Stomach smooth muscle (tissue), 2 donors: Measurements from ENCODE around the gene CEP72.

Experiments used
- H3K27ac ChIP-seq: one replicate; pipeline ENCODE4 v1.7.0; 2013; ENCODE audit warnings: mild to moderate bottlenecking, low read length, inconsistent platforms
- H3K27me3 ChIP-seq, 2 donors: one replicate each; pipeline ENCODE4 v1.7.0; 2013; ENCODE audit warnings: low read length in 2 of 2; ENCODE audit not compliant: insufficient read depth in 2 of 2, control insufficient read depth in 1 of 2
- H3K36me3 ChIP-seq, 2 donors: one replicate each; pipeline ENCODE4 v1.7.0; 2013; ENCODE audit warnings: low read length in 2 of 2; ENCODE audit not compliant: control insufficient read depth in 2 of 2, insufficient read depth in 2 of 2
- H3K4me1 ChIP-seq: one replicate; pipeline ENCODE4 v1.7.0; 2013; ENCODE audit warnings: low read length; ENCODE audit not compliant: control insufficient read depth, insufficient read depth
- H3K4me3 ChIP-seq, 2 donors: one replicate each; pipeline ENCODE4 v1.7.0; 2013; ENCODE audit warnings: low read length in 2 of 2
- H3K9ac ChIP-seq, 2 donors: one replicate each; pipeline ENCODE4 v1.7.0; 2013; ENCODE audit warnings: low read length in 2 of 2, mild to moderate bottlenecking in 1 of 2
- H3K9me3 ChIP-seq, 2 donors: one replicate each; pipeline ENCODE4 v1.7.0; 2013; ENCODE audit warnings: low read length in 2 of 2; ENCODE audit not compliant: control insufficient read depth in 2 of 2
- donor health status: healthy.
- donor health status: Pancreatic carcinoma.

The CEP72 gene

DNA sequence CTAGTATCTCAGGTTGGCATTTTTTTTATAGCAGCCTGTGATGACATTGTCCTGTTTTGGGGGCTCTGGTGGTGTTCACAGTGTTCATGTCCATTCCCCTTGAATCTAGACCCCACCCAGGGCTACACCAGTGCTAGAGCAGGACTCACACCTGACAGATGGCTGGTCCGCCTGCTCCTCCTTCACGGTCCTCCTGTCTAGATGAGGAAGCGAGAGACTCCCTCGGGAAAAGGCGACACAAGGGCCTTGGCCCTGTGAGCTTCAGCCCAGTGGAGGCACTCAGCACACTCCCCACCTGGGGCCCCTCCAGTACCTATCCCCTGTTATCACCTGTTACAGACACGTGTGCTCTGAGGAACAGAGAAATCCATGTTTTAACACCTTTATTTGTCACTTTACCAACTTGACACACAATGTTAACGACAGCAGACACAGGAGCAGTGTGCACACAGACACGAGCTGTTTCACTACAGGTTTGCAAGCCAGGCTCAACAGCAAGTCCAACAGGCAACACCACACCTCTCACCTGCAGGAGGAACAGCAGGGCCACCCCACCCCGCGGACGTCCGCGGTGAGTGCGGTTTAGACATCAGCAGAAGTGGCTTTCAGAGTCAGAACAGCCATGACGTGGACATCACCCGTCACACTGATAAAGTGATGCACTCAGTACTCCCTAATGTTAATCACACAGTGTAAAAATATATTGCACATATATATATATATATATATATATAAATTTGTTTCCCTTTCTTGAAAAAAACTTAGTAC is 47.5 kb downstream of the CEP72 start:
- no peaks in the 10 kb centered on the region for H3K4me1 ChIP-seq
- H3K9ac ChIP-seq, result no peak overlapping the region
- peaks cover 47 to 53% of the 10 kb centered on the region in 2 donors for H3K36me3 ChIP-seq
- H3K4me3 ChIP-seq, result no peak overlapping the region
- H3K9me3 ChIP-seq, result peaks cover 0 to 8% of the 10 kb centered on the region in 2 donors
- H3K27me3 ChIP-seq, result no peaks in the 10 kb centered on the region
- H3K27ac ChIP-seq, result no peak overlapping the region

DNA sequence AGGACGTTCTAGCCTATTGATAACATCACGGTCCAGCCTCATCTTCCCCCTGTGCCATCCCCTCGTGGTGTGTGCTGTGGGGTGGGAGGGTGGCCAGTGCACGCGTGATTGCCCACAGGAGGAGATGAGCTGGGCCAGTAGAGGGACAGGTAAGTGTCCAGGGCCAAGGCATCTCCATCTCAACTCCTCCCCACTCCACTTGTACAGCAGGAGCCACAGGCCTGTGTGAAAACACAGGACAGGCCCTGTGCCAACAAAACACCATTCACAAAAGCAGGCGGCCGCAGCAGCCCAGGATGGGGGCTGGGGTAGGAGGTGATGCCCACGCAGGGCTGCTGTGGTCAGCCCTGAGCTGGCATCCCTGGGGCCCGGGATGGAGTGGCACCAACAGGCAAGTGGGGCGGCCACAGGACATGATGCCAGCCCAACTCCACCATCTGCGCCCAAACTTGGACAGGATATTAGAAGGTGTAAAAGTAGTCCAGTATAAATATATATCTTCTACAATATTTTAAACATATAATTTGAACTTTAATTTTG is 48.4 kb downstream of the CEP72 start:
- no peak overlapping the region for H3K4me3 ChIP-seq
- H3K4me1 ChIP-seq, result no peaks in the 10 kb centered on the region
- no peaks in the 10 kb centered on the region for H3K27me3 ChIP-seq
- peaks cover 52 to 59% of the 10 kb centered on the region in 2 donors for H3K36me3 ChIP-seq
- peaks cover 0 to 5% of the 10 kb centered on the region in 2 donors for H3K9me3 ChIP-seq
- H3K9ac ChIP-seq, result no peak overlapping the region
- no peak overlapping the region for H3K27ac ChIP-seq

DNA sequence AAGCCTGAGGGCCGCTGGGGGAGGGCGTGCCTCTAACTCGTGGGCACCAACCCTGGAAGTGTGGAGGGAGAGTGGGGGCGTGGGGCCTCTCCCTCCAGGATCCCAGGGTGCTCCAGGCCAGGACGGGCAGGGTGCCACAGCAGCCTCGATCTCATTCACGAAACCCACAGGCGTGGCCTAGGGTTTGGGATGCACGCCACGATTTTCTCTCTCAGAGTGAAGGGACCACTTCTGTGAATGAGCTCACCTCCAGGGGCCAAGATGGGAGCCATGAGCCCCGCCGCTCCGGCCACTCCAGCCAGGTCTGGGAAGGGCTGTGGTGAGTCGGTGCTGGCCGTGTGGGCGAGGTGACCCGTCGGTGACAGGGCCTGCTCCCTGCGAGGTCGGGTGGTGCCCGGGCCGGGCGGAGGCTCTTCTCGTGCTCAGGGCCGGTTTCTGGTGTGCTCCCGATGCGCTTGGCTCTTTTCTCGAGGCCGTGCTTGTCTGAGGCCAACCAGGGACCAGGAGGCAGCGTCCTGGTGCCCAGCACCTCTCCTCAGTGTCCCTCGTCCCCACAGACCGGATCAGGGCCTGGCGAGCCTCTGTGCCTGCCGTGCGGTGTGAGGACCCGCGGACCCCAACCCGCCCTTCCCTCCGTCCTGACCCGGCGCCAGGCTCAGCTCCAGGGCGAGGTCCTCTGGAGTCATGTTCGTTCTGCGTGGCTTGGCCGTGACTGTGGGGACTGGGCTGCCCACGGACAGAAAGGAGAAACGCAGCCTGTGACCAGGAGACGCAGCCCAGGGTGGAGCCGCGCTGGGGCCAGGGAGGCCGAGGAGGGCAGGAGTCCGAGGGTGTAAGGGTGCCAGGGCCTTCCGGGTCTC is 50.0 kb downstream of the CEP72 start:
- H3K27me3 ChIP-seq, result no peaks in the 10 kb centered on the region
- peaks cover 5% of the 10 kb centered on the region for H3K4me1 ChIP-seq
- H3K4me3 ChIP-seq, result no peak overlapping the region
- no peak overlapping the region for H3K27ac ChIP-seq
- H3K36me3 ChIP-seq, result peaks cover 52 to 59% of the 10 kb centered on the region in 2 donors
- peaks cover 0 to 4% of the 10 kb centered on the region in 2 donors for H3K9me3 ChIP-seq
- no peak overlapping the region for H3K9ac ChIP-seq

DNA sequence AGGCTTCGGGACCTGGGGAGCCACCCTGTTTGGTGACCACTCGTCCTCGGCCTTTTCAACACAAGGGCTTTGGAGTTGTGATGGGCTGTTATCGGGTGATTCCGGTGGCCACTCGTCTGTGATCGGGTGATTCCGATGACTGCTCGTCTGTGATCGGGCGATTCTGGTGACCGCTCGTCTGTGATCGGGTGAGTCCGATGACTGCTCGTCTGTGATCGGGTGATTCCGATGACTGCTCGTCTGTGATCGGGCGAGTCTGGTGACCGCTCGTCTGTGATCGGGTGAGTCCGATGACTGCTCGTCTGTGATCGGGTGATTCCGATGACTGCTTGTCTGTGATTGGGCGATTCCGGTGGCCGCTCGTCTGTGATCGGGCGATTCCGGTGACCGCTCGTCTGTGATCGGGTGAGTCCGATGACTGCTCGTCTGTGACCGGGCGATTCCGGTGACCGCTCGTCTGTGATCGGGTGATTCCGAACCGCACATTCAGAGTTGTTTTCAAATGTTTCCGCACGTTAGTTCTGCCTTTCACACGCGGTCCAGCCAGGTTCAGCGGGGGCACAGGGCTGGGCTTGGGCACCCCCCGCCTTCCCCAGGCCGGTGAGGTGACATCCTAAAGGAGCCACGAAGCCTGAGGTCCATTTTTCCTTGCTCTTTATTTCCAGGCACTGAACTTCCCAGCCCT is 50.8 kb downstream of the CEP72 start:
- peaks cover 47 to 54% of the 10 kb centered on the region in 2 donors for H3K36me3 ChIP-seq
- no peaks in the 10 kb centered on the region for H3K9me3 ChIP-seq
- H3K27ac ChIP-seq, result no peak overlapping the region
- H3K27me3 ChIP-seq, result no peaks in the 10 kb centered on the region
- no peak overlapping the region for H3K9ac ChIP-seq
- H3K4me1 ChIP-seq, result peaks cover 7% of the 10 kb centered on the region
- no peak overlapping the region for H3K4me3 ChIP-seq

DNA sequence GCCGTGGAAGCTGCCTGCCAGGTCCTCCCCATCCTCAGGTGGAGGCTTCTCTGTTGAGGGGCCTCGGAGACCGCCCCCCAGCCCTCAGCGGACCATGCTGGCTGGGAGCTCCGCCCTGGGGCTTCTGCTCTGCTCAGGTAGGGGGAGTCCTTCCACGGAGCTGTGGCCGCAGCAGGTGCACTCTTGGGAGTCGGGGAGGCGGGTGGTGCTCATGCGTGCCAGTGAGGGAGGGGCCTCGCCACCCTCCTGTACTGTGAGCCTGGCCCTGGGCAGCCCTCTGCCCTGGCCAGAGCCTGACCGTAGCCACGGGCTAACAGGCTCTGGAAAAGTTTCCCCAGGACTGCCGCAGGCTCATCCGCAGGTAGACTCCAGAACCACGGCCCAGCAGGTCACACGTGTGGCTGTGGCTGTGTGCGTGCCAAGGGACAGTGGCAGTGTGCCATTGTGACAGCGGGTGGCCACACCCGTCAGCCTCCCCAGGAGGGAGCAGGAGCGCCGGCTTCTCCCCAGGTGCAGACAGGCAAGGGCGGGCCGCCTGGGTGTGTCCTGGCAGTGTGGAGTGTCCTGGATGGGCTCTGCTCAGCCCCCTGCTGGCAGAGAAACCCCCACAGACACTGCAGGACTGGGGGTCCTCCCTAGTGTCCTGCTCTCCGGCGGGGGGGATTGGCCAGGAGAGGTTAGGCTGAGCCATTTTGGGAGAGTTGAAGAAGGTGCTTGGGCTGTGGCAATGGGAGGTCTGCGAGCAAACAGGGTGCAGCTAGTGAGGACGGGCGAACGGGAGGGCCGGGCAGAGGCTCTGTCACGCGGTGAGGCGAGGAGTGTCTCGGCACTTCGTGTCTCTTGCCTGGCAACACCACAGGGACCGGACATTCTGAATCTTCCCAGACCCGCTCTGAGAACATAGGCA is 51.5 kb downstream of the CEP72 start:
- no peak overlapping the region for H3K27ac ChIP-seq
- H3K4me3 ChIP-seq, result no peak overlapping the region
- peaks cover 11% of the 10 kb centered on the region for H3K4me1 ChIP-seq
- H3K36me3 ChIP-seq, result peaks cover 46 to 51% of the 10 kb centered on the region in 2 donors
- H3K9ac ChIP-seq, result no peak overlapping the region
- H3K27me3 ChIP-seq, result no peaks in the 10 kb centered on the region
- H3K9me3 ChIP-seq, result no peaks in the 10 kb centered on the region

DNA sequence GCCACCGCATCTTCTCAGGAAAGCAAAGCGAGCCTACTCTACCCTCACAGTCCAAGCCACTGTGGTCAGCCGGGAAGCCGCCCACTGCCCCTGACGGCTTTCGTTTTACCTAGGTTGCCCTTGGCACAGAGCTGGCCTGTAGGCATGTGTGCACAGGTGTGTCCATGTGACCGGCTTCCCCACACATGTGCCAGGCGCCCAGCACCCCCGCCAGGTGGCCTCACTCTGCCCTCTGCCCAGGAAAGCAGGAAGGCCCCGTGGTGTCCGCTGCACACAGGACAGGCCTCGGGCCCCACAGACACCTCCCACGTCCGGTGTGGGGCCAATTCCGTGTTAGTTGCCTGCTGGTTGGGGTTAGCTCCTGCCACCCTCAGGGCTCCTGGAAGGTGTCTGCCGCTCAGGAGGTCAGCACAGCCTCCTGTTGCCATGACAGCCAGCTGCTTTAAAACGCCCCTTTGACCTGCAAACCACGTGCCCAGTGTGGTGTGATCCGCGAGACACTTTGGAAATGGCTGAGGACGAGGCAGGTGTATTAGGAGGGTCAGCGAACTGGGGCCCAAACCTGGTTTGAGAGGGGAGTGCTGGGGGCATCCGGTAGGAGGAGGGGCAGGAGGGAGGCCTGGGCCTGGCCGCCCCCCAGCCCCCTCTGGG is 52.3 kb downstream of the CEP72 start:
- Histone ChIP-seq H3K9me3 (no peaks in the 10 kb centered on the region), H3K4me3 (no peak overlapping the region), H3K4me1 (peaks cover 19% of the 10 kb centered on the region), H3K27me3 (no peaks in the 10 kb centered on the region), H3K27ac (no peak overlapping the region), H3K36me3 (peaks cover 44 to 48% of the 10 kb centered on the region in 2 donors), H3K9ac (no peak overlapping the region)

DNA sequence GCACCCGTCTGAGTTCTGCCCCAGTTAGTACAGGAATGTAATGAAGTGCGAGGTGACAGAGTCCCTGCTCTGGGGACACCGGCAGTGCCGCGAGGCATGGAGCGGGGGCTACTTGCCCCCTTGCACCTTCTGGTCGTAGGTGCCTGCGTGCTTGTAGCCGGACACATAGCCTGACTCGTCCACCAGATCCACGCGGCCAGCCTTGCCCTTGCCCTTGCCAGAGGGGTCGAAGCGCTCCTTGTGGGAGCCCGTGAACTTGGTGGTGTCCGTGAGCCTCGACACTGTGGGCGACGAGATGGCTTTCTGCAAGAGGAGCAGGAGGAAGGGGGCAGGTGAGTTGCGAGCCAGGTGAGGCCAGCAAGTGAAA is 52.8 kb downstream of the CEP72 start:
- Histone ChIP-seq H3K27ac (no peak overlapping the region), H3K4me1 (peaks cover 24% of the 10 kb centered on the region), H3K27me3 (no peaks in the 10 kb centered on the region), H3K4me3 (no peak overlapping the region), H3K9me3 (no peaks in the 10 kb centered on the region), H3K9ac (no peak overlapping the region), H3K36me3 (peaks cover 40 to 43% of the 10 kb centered on the region in 2 donors)

DNA sequence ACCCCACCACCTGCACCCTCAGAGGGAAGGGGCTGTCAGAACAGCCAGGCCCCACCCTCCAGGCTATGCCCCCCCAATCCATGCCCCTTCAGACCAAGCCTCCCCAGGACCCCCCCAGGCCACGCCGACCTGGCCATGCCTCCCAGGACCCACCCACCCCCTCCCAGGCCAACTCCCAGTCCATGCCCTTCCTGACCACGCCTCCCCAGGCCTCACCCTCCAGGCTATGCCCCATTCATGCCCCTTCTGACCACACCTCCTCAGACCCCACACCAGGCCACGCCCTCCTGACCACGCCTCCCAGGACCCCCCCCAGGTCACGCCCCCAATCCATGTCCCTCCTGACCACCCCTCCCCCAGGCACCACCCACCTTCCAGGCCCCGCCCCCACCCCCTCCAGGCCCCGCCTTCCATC is 53.4 kb downstream of the CEP72 start:
- H3K4me1 ChIP-seq, result peaks cover 29% of the 10 kb centered on the region
- peaks cover 40 to 42% of the 10 kb centered on the region in 2 donors for H3K36me3 ChIP-seq
- no peaks in the 10 kb centered on the region for H3K27me3 ChIP-seq
- no peak overlapping the region for H3K9ac ChIP-seq
- no peak overlapping the region for H3K27ac ChIP-seq
- no peak overlapping the region for H3K4me3 ChIP-seq
- H3K9me3 ChIP-seq, result no peaks in the 10 kb centered on the region

DNA sequence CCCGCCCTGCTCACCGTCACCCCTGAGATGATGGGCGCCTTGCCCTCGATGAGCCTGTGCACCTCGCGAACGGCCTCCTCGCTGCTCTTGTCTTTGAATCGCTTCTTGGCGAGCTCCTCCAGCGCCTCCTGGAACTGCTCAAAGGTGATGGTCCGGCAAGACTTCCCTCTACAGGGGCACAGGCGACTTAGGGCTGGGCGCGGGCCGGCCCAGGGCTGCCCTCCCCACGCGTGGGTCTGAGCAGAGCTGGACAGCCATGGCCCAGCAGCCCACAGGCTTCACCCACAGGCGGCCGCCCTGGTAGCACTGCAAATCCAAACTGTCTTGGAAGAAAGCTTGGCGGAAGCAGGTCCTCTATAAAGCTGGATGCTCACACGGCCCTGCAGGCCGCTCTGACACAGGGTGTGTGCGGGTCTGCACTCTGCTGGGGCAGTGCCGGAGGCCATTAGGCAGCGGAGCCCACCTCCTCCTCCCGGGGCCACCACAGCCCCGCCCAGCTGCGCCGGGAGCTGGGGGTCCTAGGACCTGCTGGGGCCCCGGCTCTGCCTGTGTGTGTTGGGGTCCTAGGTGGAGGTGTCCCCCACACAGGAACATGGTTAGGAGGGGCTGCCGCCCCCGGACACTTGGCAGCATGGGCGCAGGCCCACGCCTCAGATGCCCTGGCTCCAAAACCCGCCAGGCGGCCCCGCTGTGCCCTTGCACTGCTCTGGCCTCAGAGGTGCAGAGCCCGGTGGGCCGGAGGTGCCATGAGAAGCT is 54.0 kb downstream of the CEP72 start:
- Histone ChIP-seq H3K4me3 (no peak overlapping the region), H3K36me3 (peaks cover 37 to 38% of the 10 kb centered on the region in 2 donors), H3K9ac (no peak overlapping the region), H3K4me1 (peaks cover 34% of the 10 kb centered on the region), H3K9me3 (no peaks in the 10 kb centered on the region), H3K27ac (no peak overlapping the region), H3K27me3 (no peaks in the 10 kb centered on the region)
